ENCODE results near the gene TECTB.

GRCh38 chr10:112244197-112244596, 39.0 kb upstream of the TECTB start:
- TF ChIP-seq CTCF (IDR thresholded peaks at IDR 0.05) (no peak), POLR2A (IDR thresholded peaks at IDR 0.05) (no peak)

Measured in esophagus squamous epithelium (tissue), 4 donors.